Right lobe of liver (tissue), 6 donors: ENCODE measurements around the gene COL23A1. TPM values are rescaled to one million over a fixed set of nuclear protein-coding genes. Genes with fewer than 3 reads are reported as not detected.

Source experiments
- ATAC-seq, 4 donors: fragments of 200-7000 bp; cut with Tn5 transposase; one replicate each; pipeline ENCODE4 v1.9.1; 2020; ENCODE audit warnings: mild to moderate bottlenecking in 4 of 4, moderate library complexity in 4 of 4
- DNase-seq, 3 donors: peaks; one replicate each; pipeline ENCODE4 v3.0.0-alpha.2; 2020
- H3K27ac ChIP-seq, 3 donors: fragments of 200-600 bp; one replicate each; pipeline ENCODE4 v1.8.0; 2022
- H3K27me3 ChIP-seq, 2 donors: fragments of 200-600 bp; one replicate each; pipeline ENCODE4 v1.8.0; 2022
- H3K36me3 ChIP-seq, 4 donors: fragments of 200-600 bp; sonication (generic) in 1 of 4; one replicate each; pipeline versions ENCODE4 v1.5.1 to v1.8.0; 2017 to 2022; ENCODE audit warnings: control low read depth in 1 of 4
- H3K4me1 ChIP-seq, 4 donors: fragments of 200-600 bp; sonication (generic) in 1 of 4; one replicate each; pipeline versions ENCODE4 v1.5.1 to v1.8.0; 2017 to 2022; ENCODE audit warnings: control low read depth in 1 of 4
- H3K4me3 ChIP-seq, 3 donors: fragments of 200-600 bp; one replicate each; pipeline ENCODE4 v1.8.0; 2022
- H3K9me3 ChIP-seq, 4 donors: fragments of 200-600 bp; sonication (generic) in 1 of 4; one replicate each; pipeline versions ENCODE4 v1.5.1 to v1.8.0; 2017 to 2022; ENCODE audit warnings: control low read depth in 1 of 4
- CTCF ChIP-seq, 4 donors: fragments of 200-600 bp in 3 of 4; fragments of 450-650 bp in 1 of 4; IDR thresholded peaks; one replicate each; pipeline versions ENCODE4 v1.5.1 to v1.8.0; 2016 to 2022; ENCODE audit warnings: antibody characterized with exemption in 4 of 4, mild to moderate bottlenecking in 2 of 4
- POLR2A ChIP-seq: fragments of 450-650 bp; IDR thresholded peaks from one replicate; pipeline ENCODE4 v1.6.1; 2017; ENCODE audit warnings: antibody characterized with exemption, mild to moderate bottlenecking
- WGBS: methylation state at CpG from one replicate; pipeline ENCODE4 v1.1.6; 2018; ENCODE audit warnings: low coverage, low lambda C conversion rate; ENCODE audit not compliant: insufficient coverage; ENCODE audit errors: missing lambda C conversion rate; 5-methylcytosine and 5-hydroxymethylcytosine counted together
- intact Hi-C, 2 donors: fragments of 100-400 bp; cut with DNase I; formaldehyde crosslinking; loops; one replicate each; pipeline versions ENCODE4 v1.11.2 to v1.14.1; 2022
- total RNA-seq, 6 experiments: library from RNA; depleted of rRNA in 2 of 6; stranded (reverse); fragments of >200 nt in 2 of 6; fragmentation: NEBNext Ultra II Directional in 3 of 6; extraction: Animal tissue kit (Norgen Biotek cat#: 25700) in 3 of 6; gene quantifications; one replicate each; pipeline versions ENCODE4 v1.1.0 to v1.2.4, GENCODE V29; 2016 to 2023
- donor health status: DM: no; HTN: yes; CAD: no.
- donor health status: DM: no; HTN: no; CAD: no.
- donor health status: DM: no; HTN: no; CAD: no.
- donor health status: DM: no; HTN: yes; CAD: no.
- donor health status: DM: no; HTN: yes; CAD: no.

The COL23A1 gene
- total RNA-seq, 6 experiments from 2014 or later = 0.25 to 1.2 (median 0.50) TPM

- ATAC-seq = peak in 3 of 4 donors; percentile 40 to 59 (median 51)
Observed at GRCh38 chr5:178283520-178283919, 306.7 kb downstream of the COL23A1 start.

GRCh38 chr5:178282391-178282790, 307.8 kb downstream of the COL23A1 start:
- Histone ChIP-seq H3K36me3 (no peaks in the 10 kb centered on the region), H3K4me3 (no peak overlapping the region), H3K9me3 (no peaks in the 10 kb centered on the region), H3K4me1 (peaks cover 0 to 6% (median 0%) of the 10 kb centered on the region in 4 donors), H3K27ac (no peak overlapping the region), H3K27me3 (no peaks in the 10 kb centered on the region)
- no peak for TF ChIP-seq CTCF (IDR thresholded peaks at IDR 0.05)
- no peak for TF ChIP-seq POLR2A
- ATAC-seq (no peak), DNase-seq (peak in 1 of 3 donors; percentile 24)
- WGBS = no CpG with 5 or more reads among the region's 4 CpGs
- intact Hi-C loops = no loop called here

More at GRCh38 chr5:178283520-178283919, 306.7 kb downstream of the COL23A1 start:
- Histone ChIP-seq H3K27me3 (no peaks in the 10 kb centered on the region), H3K4me1 (peaks cover 0 to 6% (median 0%) of the 10 kb centered on the region in 4 donors), H3K4me3 (no peak overlapping the region), H3K36me3 (no peaks in the 10 kb centered on the region), H3K27ac (peak overlapping the region in 1 of 3 donors; percentile 25), H3K9me3 (no peaks in the 10 kb centered on the region)
- intact Hi-C loops = no loop called here
- DNase-seq = no peak
- WGBS = 28% methylated on average over 3 of the region's 3 CpGs
- TF ChIP-seq CTCF (IDR thresholded peaks at IDR 0.05) = no peak
- no peak for TF ChIP-seq POLR2A

GRCh38 chr5:178281331-178281730, 308.9 kb downstream of the COL23A1 start:
- no peak for ATAC-seq
- Histone ChIP-seq H3K36me3 (no peaks in the 10 kb centered on the region), H3K4me3 (no peak overlapping the region), H3K27ac (no peak overlapping the region), H3K9me3 (no peaks in the 10 kb centered on the region), H3K27me3 (no peaks in the 10 kb centered on the region), H3K4me1 (peaks cover 0 to 6% (median 0%) of the 10 kb centered on the region in 4 donors)
- DNase-seq = peak in 1 of 3 donors; percentile 25
- intact Hi-C loops = no loop called here
- WGBS = 95% methylated on average over 10 of the region's 19 CpGs
- TF ChIP-seq CTCF (IDR thresholded peaks at IDR 0.05) (no peak), POLR2A (no peak)

GRCh38 chr5:178280631-178281030, 309.6 kb downstream of the COL23A1 start:
- no peak overlapping the region for H3K27ac ChIP-seq
- ATAC-seq = no peak
- H3K36me3 ChIP-seq = no peaks in the 10 kb centered on the region
- DNase-seq = peak in 1 of 3 donors; percentile 31
- intact Hi-C loops = no loop called here
- H3K4me1 ChIP-seq = peaks cover 0 to 6% (median 0%) of the 10 kb centered on the region in 4 donors
- TF ChIP-seq POLR2A (no peak), CTCF (IDR thresholded peaks at IDR 0.05) (no peak)
- no peaks in the 10 kb centered on the region for H3K9me3 ChIP-seq
- 84% methylated on average over 4 of the region's 9 CpGs for WGBS
- no peak overlapping the region for H3K4me3 ChIP-seq
- no peaks in the 10 kb centered on the region for H3K27me3 ChIP-seq
